NCI-H526 (cell line): Measurements from ENCODE around the gene IGSF21.
"Not testable (repeated sequence)": the region's sequence is repeated elsewhere in the genome, so short reads cannot be mapped to it uniquely, and the experiment has no call there.

Experiments used
- DNase-seq, 2 experiments: peaks; one replicate each; lab custom pipeline; 2025; lab: John Stamatoyannopoulos, UW

IGSF21 gene

GRCh38 chr1:18398791-18399530, 291.4 kb downstream of the IGSF21 start:
- DNase-seq = no peak

GRCh38 chr1:18400347-18401102, 292.9 kb downstream of the IGSF21 start:
- no peak for DNase-seq

- no peak for DNase-seq
These were observed 294.3 kb downstream of the IGSF21 start for GRCh38 chr1:18401921-18402320.

GRCh38 chr1:18404460-18404859, 296.9 kb downstream of the IGSF21 start:
- no peak for DNase-seq

GRCh38 chr1:18407166-18408045, 299.8 kb downstream of the IGSF21 start:
- DNase-seq = no peak

- DNase-seq = peak in 1 of 2 experiments; percentile 48
These were observed 301.2 kb downstream of the IGSF21 start for GRCh38 chr1:18408656-18409370.

GRCh38 chr1:18409609-18410237, 302.1 kb downstream of the IGSF21 start:
- no peak for DNase-seq

GRCh38 chr1:18410407-18410806, 302.8 kb downstream of the IGSF21 start:
- no peak for DNase-seq

GRCh38 chr1:18411321-18411720, 303.7 kb downstream of the IGSF21 start:
- DNase-seq = no peak

- no peak for DNase-seq
These were observed 304.4 kb downstream of the IGSF21 start for GRCh38 chr1:18411820-18412641.

- no peak for DNase-seq
These were observed 305.3 kb downstream of the IGSF21 start for GRCh38 chr1:18412882-18413353.

- DNase-seq = no peak
These were observed 306.1 kb downstream of the IGSF21 start for GRCh38 chr1:18413541-18414305.

GRCh38 chr1:18414321-18414720, 306.7 kb downstream of the IGSF21 start:
- DNase-seq = no peak

GRCh38 chr1:18414872-18415447, 307.4 kb downstream of the IGSF21 start:
- no peak for DNase-seq

- no peak for DNase-seq
These were observed 307.9 kb downstream of the IGSF21 start for GRCh38 chr1:18415448-18416027.

GRCh38 chr1:18416126-18416525, 308.5 kb downstream of the IGSF21 start:
- DNase-seq = not testable (repeated sequence)

GRCh38 chr1:18417316-18418269, 310.0 kb downstream of the IGSF21 start:
- no peak for DNase-seq
